GM19023 (cell line): ENCODE data around the gene KIF2C.
"Not testable (repeated sequence)": the region's sequence is repeated elsewhere in the genome, so short reads cannot be mapped to it uniquely, and the experiment has no call there.

ENCODE experiments used
- ATAC-seq: cut with Tn5 transposase; IDR thresholded peaks from one replicate; pipeline ENCODE4 v1.9.1; 2021; ENCODE audit warnings: mild to moderate bottlenecking, moderate library complexity; ENCODE audit not compliant: unreplicated experiment

Gene KIF2C

DNA sequence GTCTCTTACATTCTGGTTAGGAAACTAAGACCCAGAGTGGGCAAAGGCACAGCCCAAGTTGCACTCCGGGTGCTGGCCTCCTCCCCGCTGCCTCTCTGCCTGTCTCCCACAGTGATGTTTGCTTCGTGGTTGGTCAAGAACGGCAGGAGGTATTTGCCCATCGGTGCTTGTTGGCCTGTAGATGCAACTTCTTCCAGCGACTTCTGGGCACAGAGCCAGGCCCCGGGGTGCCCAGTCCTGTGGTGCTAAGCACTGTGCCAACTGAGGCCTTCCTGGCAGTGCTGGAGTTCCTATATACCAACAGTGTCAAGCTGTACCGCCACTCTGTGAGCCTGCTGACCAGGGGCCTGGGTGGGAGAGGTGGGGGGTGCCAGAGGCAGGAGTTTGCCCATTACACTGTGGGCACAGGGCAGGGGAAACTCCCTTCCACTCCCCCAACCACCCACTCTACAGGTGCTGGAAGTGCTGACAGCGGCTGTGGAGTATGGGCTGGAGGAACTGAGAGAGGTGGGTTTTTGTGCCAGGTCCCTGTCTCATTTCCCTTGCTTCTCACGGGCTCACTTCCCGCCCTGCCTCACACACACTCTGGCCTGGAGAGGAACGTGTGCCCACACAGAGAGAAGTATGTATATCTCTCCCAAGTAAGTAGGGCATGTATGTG is 70.6 kb downstream of the KIF2C start:
- ATAC-seq: no peak

GRCh38 chr1:44810762-44811105 is 71.1 kb downstream of the KIF2C start:
- ATAC-seq: not testable (repeated sequence)

DNA sequence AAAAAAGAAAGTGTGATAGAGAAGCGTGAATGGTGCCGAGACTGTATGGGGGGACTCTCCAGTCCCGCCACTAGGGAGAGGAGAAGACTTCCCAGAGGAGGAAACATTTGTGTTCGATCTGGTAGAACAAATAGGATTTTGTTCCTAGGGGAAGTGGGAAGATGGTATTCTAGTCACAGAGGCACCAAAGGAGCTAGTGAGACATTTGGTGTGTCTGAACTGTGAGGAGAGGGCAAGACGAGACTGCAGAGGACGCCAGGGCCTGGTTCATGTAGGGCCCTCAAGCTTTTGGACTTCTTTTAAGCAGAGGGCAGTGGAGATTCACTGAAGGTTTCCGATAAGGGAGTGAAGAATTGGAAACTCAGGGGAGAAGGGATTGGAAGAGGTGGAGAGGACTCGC is 71.6 kb downstream of the KIF2C start:
- ATAC-seq: no peak

GRCh38 chr1:44812822-44813543 is 73.3 kb downstream of the KIF2C start:
- no peak for ATAC-seq

GRCh38 chr1:44815926-44816325 is 76.3 kb downstream of the KIF2C start:
- ATAC-seq: not testable (repeated sequence)

GRCh38 chr1:44817307-44817706 is 77.7 kb downstream of the KIF2C start:
- no peak for ATAC-seq
